T-helper 1 cell (primary cell): ENCODE measurements around the gene CCDC6.

ENCODE experiments used
- DNase-seq, 5 donors: peaks; one replicate each; pipeline ENCODE4 v3.0.0-alpha.2; 2012 to 2020

The CCDC6 gene

DNA sequence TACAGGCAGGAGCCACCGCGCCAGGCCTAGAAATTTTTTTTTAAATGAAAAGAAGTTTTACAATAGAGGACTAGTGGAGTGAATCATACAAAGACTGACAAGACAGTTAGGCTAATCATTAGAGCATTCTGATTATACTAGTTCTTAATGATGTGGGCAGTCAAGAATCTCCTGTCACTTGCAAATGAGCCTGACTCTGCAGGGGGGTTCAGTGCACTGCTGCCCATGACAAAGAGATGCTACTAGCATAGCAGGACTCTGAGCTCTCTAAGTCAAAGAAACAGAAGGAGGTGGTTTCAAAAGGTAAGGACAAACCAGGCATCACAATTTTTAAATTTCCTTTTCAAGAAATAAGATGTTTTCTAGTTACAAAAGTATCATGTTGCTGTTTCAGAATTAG lies 59.0 kb downstream of the CCDC6 start:
- no peak for DNase-seq

DNA sequence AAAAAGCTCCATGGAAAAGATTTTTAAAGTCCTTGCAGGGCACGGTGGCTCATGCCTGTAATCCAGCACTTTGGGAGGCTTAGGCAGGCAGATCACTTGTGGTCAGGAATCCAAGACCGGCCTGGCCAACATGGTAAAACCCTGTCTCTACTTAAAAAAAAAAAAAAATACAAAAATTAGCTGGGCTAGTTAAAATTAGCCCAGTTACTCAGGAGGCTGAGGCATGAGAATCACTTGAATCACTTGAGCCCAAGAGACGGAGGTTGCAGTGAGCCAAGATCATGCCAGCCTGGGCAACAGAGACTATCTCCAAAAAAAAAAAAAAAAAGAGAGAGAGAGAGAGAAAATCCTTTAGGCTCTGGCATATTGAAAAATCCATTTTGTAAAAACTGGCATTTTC lies 61.9 kb downstream of the CCDC6 start:
- DNase-seq = no peak

DNA sequence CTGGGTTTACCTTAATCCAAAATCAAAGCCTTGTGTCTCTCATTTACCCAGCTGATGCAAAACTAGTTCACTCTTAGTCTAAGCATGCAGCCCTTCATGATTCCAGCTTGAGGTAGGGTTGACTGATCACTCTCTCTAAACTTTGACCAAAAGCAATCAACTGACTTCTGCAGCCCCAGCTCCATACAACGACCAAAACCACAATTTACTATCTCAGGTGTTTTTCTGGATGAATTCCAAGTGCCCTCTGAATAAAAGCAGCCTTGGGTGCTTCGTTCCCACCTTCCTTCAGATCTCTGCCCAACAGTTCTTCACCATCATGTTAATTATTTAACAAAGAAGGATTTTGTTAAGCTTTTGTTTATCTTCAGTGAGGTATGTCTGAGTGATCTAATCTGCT lies 62.6 kb downstream of the CCDC6 start:
- DNase-seq = no peak

DNA sequence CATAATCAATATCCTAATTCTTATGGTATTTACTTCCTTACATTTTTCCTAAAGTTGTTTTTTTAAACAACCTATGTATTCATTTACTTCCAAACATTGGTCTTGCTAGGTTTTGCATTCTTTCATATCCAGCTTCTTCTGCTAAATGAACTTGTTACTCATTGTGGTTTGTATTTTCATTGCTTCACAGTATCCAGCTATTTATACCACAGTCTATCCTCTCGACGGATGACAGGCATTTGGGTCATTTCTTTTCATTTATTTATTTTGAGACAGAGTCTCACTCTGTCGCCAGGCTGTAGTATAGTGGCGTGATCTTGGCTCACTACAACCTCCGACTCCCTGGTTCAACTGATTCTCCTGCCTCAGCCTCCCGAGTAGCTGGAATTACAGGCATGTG lies 66.8 kb downstream of the CCDC6 start:
- DNase-seq = no peak

DNA sequence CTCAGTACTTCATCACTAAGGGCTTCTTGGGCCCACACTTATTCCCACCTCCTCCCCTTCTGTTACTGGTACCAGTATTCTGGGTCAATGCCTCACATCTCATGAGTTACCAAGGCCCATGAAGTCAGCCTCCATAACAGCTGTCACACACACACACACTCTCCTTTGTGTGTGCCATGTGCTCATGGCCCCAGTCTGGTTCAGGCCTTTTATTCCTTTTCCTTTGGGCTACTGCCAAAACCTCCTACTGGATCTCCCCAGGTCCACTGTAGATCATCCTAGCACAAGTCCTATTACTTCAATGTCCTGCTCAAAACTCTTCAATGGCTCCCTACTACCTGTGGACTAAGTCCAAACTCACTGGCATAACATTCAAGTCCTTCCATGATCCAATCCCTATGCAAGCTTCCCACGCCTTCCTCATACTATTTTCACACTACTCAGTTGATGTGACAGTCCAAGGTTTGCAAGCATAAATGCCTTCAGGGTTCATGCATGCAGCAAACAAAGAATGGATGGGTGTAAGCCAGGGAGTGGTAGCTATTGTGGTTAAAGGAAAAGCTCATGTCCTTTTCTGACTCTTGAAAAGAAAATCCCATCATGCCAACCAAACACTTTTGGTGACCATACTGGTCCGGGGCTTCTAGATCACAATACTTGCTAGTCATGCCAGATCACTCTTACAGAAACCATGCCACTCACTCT lies 68.1 kb downstream of the CCDC6 start:
- DNase-seq = no peak

DNA sequence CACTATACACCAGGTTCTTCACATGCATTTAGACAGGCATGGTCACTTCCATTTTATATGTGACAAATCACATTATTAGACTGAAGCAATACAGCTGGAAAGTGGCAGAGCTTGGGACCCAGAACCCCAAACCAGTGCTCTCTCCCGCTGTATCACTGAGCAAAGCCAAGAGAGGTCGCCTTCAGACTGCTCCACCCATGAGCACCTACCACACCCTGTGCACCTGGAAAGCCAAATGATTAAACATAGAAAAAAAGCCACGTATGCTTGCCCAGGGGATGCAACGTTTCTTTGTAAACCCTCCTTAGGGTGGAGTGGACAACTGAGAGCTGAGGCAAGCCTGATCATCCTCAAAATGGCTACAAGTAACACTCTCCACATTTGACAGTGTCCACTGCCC lies 72.5 kb downstream of the CCDC6 start:
- DNase-seq = no peak

DNA sequence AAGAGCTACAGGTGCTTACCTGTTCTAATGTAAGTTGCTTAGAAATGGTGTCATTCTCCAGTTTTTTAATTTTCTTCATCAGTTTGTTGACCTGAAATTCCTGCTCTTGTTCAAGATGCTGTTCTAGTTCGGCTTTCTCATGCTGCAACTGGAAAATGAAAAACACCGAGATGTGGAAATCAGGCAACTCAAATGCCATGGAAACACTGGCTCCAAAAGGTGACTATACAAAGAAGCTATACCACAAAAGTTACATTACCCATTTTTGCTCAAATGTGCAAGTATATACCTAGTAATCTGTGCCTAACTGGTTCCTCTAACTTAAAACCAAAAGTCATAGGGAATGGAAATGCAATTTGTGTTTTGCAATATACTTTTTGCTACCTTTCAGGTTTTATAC lies 73.8 kb downstream of the CCDC6 start:
- DNase-seq = no peak

DNA sequence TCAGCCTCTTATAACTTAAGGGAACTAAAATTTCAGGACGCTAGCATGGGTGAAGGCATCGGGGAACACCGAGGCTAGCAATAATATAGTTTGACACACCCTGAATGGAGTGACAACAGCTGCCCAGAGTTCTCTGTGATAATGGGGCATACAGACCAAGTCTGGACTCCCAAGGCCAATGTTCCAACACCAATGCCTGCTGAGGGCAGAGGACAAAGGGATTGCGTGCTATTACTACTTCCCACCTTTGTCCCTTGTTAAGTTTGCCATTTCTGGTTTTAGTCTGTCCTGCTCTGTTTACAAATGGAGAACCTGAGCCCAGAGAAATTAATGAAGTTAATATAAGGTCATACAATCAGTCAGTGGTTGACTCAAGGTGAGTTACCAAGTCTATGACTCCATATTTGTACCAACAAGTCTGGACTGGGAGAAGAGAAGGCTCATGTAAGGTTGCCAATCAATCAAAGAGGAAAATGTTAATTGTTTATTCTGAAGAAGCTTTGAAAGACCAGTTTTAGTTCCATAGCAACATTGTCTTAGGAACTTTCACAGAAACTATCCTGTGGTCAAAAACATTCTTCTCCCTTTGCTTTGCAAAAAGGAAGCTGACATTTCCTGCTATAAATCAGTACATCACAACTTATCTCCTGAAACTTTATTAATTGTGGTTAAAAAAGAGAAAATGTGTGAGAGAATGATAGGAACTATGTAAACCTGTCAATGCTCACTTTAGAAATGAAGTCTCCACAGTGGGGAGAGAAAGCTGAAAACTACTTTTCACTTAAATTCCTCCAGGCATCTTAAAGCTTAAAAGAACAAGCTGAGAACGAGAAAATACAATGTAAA lies 74.5 kb downstream of the CCDC6 start:
- DNase-seq = no peak

DNA sequence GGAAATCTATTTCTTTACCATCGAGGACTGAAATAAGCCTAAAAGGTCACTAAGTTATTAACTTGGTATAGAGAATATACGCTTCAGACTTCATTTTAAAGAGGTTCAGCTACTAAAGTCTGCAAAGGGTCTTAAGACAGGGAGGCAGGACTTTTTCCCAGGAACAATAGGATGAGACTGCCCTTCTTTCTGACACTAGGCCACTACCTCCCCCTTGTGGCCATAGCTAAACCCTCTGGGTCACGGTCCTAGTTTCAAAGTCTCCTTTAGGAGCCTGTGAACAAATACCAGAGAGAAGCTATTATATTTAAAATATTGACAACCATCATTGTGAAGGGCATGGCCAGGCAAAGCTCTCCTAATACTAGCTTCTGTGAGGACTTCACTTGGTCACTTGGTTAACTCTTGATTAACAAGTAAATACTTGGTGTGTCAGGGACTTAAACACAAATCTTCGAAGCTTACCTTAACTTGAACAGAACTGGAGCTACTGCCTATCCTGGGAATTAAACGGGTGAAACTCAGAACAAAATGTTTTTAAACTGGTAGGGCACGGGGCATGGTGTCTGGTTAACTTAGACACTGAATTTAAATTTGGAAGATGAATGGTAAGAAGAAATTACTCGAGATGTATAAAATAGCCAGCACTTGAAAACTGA lies 75.6 kb downstream of the CCDC6 start:
- peak in 2 of 5 donors; percentile 6 to 10 for DNase-seq

DNA sequence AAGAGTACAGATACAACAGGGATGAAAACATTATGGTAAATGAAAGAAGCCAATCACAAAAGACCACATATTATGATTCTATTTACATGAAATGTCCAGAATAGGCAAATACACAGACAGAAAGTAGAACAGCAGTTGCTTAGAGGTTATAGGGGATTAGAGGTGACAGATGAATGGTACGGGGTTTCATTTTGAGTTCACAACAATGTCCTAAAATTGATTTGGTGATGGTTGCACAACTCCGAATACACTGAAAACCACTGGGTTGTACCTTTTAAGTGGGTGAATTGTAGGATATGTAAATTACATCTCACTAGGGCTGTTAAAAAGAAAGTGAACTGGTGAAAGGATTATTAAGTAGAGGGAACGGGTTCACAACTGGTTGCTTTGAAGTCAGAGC lies 76.8 kb downstream of the CCDC6 start:
- peak in 1 of 5 donors; percentile 57 for DNase-seq

DNA sequence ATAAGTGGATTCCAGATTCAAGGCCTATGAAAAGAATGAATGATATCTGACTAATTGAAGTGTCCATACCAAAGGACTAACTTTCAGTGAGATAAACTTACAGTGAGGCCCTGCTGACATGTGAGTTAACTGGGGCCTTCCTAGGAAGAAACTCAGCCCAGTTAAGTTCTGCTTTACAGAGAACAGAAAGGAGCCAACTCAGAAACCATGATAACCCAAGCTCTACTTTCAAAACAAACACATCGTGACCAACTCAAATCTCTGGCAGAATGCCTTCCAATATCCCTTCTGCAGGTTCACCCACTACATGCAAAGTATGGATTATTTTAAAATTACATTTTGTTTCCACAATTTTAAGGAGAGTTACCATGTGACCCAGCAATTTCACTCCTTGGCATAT lies 77.3 kb downstream of the CCDC6 start:
- no peak for DNase-seq

DNA sequence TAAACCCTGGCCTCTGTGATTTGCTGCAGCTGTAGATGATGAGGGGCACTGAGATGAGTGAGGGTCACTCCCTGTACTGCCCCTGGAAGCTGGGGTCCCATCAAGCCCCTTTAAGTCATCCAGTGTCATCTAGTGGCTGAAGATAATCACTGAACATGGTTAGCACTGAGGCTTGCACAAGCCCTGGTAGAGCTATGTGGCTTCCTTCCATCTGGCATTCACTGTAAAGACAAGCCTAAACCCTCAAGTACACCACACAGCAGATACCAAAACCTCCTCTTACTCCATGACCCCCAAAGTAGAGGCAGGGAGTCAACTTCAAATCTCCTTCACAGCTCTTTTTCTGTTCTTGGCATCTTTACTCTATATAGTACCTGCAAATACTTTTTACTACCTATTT lies 80.4 kb downstream of the CCDC6 start:
- no peak for DNase-seq

DNA sequence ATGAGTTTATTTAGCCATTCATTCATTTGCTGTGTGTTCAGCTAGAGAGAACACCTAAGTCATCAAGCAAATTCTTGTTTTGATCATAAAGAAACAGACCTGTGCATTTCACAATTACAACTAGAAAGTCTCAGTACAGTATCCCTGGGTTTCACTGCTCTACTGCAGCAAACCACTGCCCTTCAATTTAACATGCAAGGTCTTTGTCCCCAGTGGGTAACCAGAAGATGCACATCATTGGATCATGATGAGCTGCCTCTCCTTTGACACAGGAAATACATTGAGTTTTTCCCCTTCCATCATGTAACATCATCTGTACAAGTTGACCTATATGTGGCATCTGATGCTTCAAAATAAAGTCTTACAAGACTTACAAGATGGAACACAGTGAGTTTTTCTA lies 82.6 kb downstream of the CCDC6 start:
- no peak for DNase-seq

DNA sequence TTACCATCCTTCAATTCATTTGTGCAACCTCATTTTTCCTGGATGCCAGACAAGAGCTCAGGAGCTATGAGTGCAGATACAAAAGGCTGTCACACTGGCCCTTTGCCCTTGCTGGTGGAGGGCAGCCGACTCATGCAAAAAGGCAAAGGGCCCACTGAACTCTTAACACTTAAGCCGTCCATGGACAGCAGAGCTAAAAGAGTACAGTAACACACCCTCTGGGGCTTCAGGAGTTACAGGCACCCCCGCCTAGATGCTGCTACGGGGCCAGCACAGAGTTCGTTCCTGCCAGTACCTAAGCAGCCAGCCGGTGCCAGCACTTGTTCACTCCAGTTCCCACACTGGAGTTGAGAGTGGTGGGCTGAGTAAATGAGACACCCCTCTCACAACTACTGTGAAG lies 83.2 kb downstream of the CCDC6 start:
- no peak for DNase-seq

DNA sequence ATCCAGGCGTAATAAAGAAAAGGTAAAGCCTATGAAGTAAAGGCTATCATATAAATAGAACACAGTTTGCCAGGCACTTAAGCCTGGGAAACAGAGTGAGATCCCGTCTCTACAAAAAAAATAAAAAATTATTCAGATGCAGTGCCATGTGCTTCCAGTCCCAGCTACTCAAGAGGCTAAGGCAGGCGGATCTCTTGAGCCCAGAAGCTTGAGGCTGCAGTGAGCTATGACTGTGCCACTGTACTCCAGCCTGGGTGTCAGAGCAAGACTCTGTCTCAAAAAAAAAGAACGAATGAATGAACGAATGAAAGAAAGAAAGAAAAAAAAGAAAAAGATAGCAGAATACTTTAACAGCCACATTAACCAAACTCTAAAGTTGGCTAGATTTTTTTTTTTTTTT lies 85.9 kb downstream of the CCDC6 start:
- DNase-seq = no peak

DNA sequence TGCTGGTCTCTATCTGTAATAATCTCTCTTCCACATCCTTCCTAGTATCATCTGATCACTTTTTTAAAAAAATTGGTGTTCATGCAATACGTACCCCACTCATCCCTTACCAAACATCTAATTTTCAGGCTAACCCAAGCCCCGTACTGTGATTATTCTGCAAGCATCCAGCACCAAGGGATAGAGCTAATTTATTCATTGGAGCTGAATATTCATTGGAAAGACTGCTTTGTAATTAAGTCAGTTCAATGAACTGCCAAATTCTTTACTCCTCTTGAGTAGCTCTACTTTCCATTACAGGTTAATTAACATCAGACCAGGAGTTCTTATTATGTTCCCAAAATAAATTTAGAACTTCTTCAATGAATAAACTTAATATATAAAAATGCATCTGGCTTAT lies 86.7 kb downstream of the CCDC6 start:
- no peak for DNase-seq

DNA sequence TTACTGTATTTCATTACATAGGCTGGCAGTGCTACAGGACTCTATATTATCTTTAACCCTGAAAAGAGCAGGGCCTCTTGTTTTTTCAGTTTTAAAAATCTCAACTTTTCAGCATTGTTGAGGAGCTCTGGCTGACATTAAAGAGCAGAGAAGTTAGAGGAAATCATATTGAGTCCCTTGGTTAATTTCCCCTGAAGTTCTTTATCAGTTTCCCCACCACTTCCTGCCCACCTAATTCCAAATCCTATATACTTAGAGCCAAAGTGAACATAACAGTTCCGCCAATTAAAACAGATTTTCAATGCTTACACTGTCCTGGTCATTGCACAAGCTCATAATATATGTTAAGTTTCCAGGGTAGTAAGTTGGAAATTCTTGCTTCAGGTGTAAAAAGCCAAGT lies 87.1 kb downstream of the CCDC6 start:
- DNase-seq = no peak

DNA sequence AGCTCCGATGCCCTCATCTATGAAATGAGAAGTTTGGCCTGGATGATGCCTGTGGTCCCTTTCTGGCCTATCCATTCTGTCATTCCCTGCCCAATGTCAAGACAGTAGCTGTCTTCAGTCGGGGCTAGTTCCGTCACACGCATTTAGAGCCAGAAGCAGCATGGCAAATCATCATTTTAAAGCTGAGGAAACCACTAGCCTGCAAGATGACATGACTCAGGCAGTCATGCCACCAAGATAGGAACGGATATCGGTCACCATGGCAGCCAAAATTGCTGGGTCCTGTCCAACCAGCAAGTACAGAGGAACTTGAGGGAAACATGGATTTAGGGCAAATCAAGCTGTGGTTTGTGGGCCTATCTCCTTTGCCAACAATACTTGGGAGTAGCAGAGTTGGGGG lies 88.6 kb downstream of the CCDC6 start:
- DNase-seq = no peak

DNA sequence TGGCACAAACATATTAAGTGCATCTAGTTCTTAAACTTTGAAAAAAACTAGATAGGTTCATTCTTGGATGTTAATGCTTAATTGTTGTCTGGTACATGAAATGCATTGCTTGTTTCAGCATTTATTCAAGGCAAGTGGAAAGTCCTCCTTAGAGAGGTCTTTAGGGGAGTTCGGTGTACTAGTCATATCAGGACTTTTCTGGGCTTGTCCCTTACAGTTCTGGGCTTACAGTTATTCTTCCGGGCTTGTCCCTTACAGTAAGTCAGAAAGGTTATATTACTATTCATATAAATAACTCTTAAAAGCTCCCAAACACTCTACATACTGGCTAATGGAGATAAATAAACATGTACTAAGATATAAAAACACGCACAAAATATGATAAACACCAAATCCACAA lies 91.5 kb downstream of the CCDC6 start:
- no peak for DNase-seq

DNA sequence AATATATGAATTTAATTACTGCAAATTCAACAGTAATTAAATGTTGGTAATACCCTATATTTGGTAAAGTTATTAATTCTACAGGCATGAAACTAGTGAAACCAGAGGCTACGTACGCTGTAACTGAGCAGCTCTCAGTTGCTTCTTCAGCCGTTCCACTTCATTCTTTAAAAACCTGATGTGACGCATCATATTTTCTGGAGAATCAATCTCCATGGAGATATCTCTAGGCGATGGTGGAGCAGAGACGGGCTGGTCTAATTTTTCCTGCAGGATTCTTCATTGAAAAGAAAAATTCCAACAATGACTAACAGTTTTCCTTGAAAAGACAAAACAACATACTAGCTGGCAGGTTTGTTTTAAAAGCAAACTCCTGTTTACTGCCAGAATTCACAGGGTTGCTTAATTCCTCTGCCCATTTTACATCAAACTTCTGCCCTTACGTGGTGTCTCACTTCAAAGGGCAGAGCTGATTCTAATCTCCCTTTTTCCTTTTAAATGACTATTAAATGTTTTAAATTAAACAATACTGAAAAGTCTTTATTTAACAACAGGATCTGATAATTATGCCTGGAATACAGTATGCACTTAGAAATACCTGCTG lies 93.7 kb downstream of the CCDC6 start:
- no peak for DNase-seq

DNA sequence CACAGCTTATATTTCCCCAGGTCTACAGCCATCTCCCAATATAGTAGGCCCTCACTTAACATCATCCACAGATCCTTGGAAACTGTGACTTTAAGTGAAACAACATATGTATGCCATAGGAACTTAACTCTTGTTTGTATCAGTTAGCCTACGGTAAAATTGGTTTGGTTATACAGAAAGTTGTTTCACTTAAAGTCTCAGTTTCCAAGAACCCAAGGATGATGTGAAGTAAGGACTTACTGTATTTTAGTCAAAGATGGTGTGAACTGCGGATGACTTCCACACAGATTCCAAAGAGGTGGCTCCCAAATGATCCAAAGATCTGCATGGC lies 96.7 kb downstream of the CCDC6 start:
- no peak for DNase-seq

DNA sequence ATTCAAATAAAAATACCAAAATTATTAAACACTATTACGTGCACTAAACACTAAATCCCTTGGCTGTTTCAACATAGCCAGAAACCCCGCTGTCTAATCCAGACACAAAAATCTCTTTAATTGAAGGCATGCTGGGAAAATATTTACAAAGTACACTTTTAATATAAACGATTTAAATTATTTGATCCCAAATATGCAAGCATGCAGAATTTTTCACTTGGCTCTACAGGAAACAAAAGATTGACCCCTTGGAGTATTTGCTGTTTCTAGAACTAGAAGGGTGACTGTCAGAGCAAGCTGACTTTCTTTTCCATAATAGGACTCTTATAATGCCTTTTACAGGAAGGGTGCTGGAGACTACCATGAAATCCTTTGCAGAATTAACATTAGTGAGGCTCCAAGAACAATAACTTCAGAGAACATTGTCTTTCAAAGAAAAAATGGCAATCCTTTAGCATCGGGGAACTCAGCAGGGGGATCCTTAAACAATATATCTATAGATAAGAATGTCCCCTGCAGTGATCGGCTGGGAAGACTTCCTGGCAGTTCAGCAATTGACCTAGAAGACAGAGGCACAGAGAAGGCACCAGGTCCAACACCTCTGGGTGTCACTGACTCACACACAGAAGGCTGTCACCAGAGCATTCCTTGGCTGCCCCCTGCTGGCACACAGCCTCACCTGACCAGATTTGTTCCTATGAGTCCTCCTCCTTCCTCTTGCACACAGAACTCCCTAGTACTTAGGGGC lies 97.3 kb downstream of the CCDC6 start:
- peak in 3 of 5 donors; percentile 12 to 69 (median 29) for DNase-seq
